Measurements from ENCODE around the gene CHKA. TPM values are rescaled to one million over a fixed set of nuclear protein-coding genes. Genes with fewer than 3 reads are reported as not detected.

The CHKA gene
- total and polyA plus RNA-seq, 8 donors, result 17.4 to 110 (median 31.6) TPM

DNA sequence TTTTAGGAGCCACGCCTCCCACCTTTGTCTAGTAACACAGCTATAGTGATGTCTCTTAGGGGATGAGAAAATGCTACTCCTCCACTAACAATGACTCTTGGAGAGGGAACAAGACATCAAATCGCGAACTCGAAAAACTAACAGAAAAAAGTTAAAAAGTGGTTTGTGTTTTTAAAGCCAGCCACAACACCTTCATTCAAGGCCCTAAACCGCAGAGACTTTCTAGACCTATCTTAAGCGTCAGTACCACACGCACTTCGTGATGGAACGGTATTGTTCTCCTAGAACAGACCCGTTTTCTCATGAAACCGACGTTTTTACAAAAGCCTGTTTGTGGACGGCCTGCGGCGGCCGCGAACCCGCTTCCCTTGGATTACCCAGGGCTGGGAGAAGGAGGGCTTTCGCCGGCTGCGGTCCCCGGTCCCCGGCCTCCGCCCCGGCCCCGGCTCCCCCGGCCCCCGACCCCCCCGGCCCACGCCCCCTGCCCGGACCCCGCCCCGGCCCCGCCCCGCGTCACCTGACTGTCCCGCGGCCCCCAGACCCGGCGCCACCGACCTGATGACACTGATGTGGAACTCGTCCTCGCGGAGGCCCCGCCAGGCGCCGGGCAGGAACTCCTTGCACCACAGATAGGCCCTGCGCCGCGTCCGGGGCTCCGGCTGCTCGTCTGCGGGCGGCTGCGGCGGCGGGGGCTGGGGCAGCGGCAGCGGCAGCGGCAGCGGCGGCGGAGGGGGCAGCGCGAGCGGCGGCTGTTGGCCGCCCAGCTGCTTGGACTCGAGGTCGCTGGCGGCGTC, 718 bp downstream of the CHKA start:
- intact Hi-C loops (cut with DNase I), result no loop called here
- TF ChIP-seq, protein P1, sequence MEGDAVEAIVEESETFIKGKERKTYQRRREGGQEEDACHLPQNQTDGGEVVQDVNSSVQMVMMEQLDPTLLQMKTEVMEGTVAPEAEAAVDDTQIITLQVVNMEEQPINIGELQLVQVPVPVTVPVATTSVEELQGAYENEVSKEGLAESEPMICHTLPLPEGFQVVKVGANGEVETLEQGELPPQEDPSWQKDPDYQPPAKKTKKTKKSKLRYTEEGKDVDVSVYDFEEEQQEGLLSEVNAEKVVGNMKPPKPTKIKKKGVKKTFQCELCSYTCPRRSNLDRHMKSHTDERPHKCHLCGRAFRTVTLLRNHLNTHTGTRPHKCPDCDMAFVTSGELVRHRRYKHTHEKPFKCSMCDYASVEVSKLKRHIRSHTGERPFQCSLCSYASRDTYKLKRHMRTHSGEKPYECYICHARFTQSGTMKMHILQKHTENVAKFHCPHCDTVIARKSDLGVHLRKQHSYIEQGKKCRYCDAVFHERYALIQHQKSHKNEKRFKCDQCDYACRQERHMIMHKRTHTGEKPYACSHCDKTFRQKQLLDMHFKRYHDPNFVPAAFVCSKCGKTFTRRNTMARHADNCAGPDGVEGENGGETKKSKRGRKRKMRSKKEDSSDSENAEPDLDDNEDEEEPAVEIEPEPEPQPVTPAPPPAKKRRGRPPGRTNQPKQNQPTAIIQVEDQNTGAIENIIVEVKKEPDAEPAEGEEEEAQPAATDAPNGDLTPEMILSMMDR (IDR thresholded peaks at IDR 0.05), result no peak

DNA sequence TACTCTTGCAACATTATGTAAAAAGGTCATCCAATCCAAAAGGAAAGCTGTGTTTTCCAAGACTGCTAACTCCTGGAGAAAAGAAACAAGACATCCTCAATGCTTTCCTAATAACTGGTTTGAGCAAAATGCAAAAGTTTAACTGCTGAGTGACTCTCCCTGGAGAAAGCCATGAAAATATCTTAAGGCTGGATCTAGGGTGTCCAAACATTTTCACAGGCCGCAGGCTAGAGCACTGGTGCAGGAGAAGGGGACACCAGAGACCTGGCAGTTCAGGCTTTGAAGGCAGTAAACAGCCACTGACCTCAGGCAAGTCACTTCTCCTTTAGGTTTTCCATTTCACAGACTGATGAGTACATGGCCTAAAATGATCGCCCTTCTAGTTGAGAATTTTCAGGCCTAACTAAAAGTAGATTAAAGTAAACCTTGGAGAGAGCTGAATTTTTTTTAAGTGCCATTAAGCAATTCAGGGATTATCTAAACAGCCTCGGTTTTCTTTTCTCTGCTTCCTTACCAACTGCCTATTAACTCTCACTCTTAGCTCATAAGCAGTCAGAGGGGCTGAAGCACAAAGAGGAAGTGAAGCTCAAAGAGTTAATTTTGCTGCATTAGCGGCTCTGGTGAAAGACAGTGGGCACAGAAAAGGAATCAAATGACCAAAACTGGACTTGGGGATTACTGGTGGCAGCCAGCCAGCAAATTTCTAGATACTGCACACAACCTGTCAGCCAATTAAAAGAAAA, 2.3 kb downstream of the CHKA start:
- ATAC-seq (no peak), FAIRE-seq (no peak), DNase-seq (no peak)
- H3K27ac ChIP-seq, result peak overlapping the region in 3 of 4 donors; percentile 97 to 100 (median 99)
- no peaks in the 10 kb centered on the region for H3K36me3 ChIP-seq
- no peaks in the 10 kb centered on the region for H3K9me3 ChIP-seq
- H3K27me3 ChIP-seq, result no peaks in the 10 kb centered on the region
- H3K4me1 ChIP-seq, result peaks cover 18 to 49% (median 25%) of the 10 kb centered on the region in 3 donors
- TF ChIP-seq, protein P1 (IDR thresholded peaks at IDR 0.05), result no peak
- 10 to 11% methylated on average over 4 of the region's 4 CpGs for WGBS, 2 donors
- intact Hi-C loops (cut with DNase I), result no loop called here
- H3K4me3 ChIP-seq, result peak overlapping the region; percentile 3 to 66 (median 63)

More for the DNA sequence above, 718 bp downstream of the CHKA start:
- WGBS, 2 donors, result 1 to 2% methylated on average over 30 to 73 of the region's 73 CpGs
- H3K36me3 ChIP-seq, result no peaks in the 10 kb centered on the region
- no peaks in the 10 kb centered on the region for H3K9me3 ChIP-seq
- H3K27ac ChIP-seq, result peak overlapping the region; percentile 82 to 100 (median 98)
- peak overlapping the region; percentile 53 to 66 (median 63) for H3K4me3 ChIP-seq
- ATAC-seq (peak in 2 of 4 donors; percentile 1 to 3), DNase-seq (peak; percentile 58 to 91 (median 74)), FAIRE-seq (no peak)
- H3K4me1 ChIP-seq, result peaks cover 11 to 39% (median 25%) of the 10 kb centered on the region in 3 donors
- H3K27me3 ChIP-seq, result no peaks in the 10 kb centered on the region

DNA sequence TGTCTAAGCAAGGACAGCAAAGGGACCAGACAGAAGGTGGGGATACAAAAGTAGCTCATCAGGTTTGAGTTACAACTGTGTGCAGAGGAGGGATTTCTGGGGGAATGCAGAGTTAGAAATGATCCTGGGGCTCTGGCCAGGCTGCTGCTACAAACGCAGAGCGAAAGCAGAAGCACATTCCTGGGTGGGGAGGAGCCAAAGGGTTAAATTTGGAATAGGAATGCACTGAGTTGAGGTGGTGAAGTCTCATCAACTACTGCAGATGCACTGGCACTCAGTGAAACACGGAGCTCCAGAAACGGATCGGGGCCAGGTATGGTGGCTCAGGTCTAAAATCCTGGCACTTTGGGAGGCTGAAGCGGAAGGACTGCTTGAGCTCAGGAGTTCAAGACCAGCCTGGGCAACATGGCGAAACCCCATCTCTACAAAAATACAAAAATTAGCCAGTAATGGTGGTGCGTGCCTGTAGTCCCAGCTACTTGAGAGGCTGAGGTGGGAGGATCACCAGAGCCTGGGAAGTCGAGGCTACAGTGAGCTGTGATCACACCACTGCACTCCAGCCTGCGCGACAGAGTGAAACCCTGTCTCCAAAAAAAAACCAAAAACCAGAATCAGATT, 3.2 kb downstream of the CHKA start:
- Histone ChIP-seq H3K36me3 (no peaks in the 10 kb centered on the region), H3K27me3 (no peaks in the 10 kb centered on the region), H3K27ac (peak overlapping the region in 3 of 4 donors; percentile 22 to 100 (median 99)), H3K4me1 (peaks cover 15 to 48% (median 21%) of the 10 kb centered on the region in 3 donors), H3K9me3 (no peaks in the 10 kb centered on the region), H3K4me3 (no peak overlapping the region)
- TF ChIP-seq, protein P1 (IDR thresholded peaks at IDR 0.05), result no peak
- ATAC-seq (no peak), FAIRE-seq (no peak), DNase-seq (no peak)
- intact Hi-C loops (cut with DNase I), result no loop called here
- 77 to 80% methylated on average over 11 of the region's 11 CpGs for WGBS, 2 donors

DNA sequence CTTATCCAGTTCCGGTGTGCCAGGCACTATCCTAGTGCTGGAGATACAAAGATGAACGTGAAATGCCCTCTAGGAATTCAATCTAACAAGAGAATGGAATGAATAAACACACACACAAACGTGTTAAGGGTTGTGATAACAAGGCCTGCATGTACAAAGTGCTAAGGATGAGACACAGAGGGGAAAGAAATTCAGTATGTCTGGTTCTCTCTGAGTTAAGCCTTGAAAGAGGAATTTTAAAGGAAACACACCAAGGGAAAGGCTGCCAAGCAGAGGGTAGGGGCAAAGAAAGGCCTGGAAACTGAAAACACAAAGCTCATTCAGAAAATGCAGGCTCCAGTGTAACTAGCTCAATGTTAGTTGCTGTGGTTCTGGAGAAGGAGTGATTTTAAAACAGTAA, 4.2 kb downstream of the CHKA start:
- H3K27ac ChIP-seq, result peak overlapping the region in 1 of 4 donors; percentile 22
- intact Hi-C loops (cut with DNase I), result no loop called here
- H3K9me3 ChIP-seq, result no peaks in the 10 kb centered on the region
- peaks cover 15 to 41% (median 15%) of the 10 kb centered on the region in 3 donors for H3K4me1 ChIP-seq
- TF ChIP-seq, protein P1 (IDR thresholded peaks at IDR 0.05), result no peak
- no peaks in the 10 kb centered on the region for H3K27me3 ChIP-seq
- FAIRE-seq (no peak), DNase-seq (no peak), ATAC-seq (no peak)
- no peak overlapping the region for H3K4me3 ChIP-seq
- 29 to 34% methylated on average over 3 of the region's 3 CpGs for WGBS, 2 donors
- H3K36me3 ChIP-seq, result no peaks in the 10 kb centered on the region
